ENCODE results near the gene EXO1.
A peak's percentile ranks its signal among the peaks of the same experiment; 100 is the strongest.

The EXO1 gene

GRCh38 chr1:241895013-241895412 is 47.0 kb downstream of the EXO1 start:
- no peak for DNase-seq

- no peak for DNase-seq
Observed at GRCh38 chr1:241896670-241896962, 48.6 kb downstream of the EXO1 start.

GRCh38 chr1:241899210-241899609 is 51.2 kb downstream of the EXO1 start:
- no peak for DNase-seq

GRCh38 chr1:241900381-241900780 is 52.4 kb downstream of the EXO1 start:
- no peak for DNase-seq

- DNase-seq: no peak
Observed at GRCh38 chr1:241902391-241903065, 54.5 kb downstream of the EXO1 start.

GRCh38 chr1:241916196-241916595 is 68.2 kb downstream of the EXO1 start:
- no peak for DNase-seq

GRCh38 chr1:241917487-241917886 is 69.5 kb downstream of the EXO1 start:
- DNase-seq: no peak

- DNase-seq: no peak
Observed at GRCh38 chr1:241918879-241919278, 70.9 kb downstream of the EXO1 start.

- DNase-seq: no peak
Observed at GRCh38 chr1:241924080-241924808, 76.2 kb downstream of the EXO1 start.

GRCh38 chr1:241926141-241926540 is 78.1 kb downstream of the EXO1 start:
- DNase-seq: no peak

- no peak for DNase-seq
Observed at GRCh38 chr1:241927321-241927720, 79.3 kb downstream of the EXO1 start.

GRCh38 chr1:241932845-241933244 is 84.8 kb downstream of the EXO1 start:
- no peak for DNase-seq

GRCh38 chr1:241934201-241934848 is 86.3 kb downstream of the EXO1 start:
- DNase-seq: peak in 10 of 14 donors; percentile 4 to 75 (median 22)

GRCh38 chr1:241934866-241935265 is 86.9 kb downstream of the EXO1 start:
- DNase-seq: peak in 7 of 14 donors; percentile 1 to 33 (median 13)
